Measurements from ENCODE around the gene STAT5B. TPM values are rescaled to one million over a fixed set of nuclear protein-coding genes. Genes with fewer than 3 reads are reported as not detected.

The STAT5B gene
- total RNA-seq, 1 experiment from 2014 or later = 36.4 TPM

DNA sequence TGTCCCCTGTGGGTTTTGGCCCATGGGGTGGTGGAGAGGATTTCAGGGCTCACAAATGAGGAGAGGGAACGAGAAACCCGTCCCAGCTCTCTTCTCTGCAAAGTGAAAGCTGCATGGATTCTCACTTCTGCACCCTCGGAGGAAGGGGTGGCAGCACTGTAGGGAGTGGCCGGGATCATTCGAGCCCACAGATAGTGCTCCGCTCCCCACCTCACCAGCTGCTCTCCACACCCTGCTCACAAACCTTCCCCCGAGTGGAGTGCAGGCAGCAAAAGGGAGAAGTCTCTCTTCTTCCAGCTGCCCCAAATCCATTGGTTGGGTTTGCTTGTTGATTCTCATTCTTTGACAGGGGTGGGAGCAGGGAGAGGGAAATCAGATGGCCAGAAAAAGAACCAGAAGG, 32.3 kb upstream of the STAT5B start:
- POLR2A ChIA-PET = no interaction called here
- Mint-ChIP-seq H3K4me3 (no peak overlapping the region), H3K27ac (no peak overlapping the region), H3K9me3 (no peaks in the 10 kb centered on the region), H3K4me1 (peaks cover 29% of the 10 kb centered on the region), H3K36me3 (no peaks in the 10 kb centered on the region), H3K27me3 (ENCODE audit: low read depth) (no peaks in the 10 kb centered on the region; the same call in 1 of the 2 replicates)
- no peak for DNase-seq (ENCODE audit: low spot score)
- TF ChIP-seq, protein P1, sequence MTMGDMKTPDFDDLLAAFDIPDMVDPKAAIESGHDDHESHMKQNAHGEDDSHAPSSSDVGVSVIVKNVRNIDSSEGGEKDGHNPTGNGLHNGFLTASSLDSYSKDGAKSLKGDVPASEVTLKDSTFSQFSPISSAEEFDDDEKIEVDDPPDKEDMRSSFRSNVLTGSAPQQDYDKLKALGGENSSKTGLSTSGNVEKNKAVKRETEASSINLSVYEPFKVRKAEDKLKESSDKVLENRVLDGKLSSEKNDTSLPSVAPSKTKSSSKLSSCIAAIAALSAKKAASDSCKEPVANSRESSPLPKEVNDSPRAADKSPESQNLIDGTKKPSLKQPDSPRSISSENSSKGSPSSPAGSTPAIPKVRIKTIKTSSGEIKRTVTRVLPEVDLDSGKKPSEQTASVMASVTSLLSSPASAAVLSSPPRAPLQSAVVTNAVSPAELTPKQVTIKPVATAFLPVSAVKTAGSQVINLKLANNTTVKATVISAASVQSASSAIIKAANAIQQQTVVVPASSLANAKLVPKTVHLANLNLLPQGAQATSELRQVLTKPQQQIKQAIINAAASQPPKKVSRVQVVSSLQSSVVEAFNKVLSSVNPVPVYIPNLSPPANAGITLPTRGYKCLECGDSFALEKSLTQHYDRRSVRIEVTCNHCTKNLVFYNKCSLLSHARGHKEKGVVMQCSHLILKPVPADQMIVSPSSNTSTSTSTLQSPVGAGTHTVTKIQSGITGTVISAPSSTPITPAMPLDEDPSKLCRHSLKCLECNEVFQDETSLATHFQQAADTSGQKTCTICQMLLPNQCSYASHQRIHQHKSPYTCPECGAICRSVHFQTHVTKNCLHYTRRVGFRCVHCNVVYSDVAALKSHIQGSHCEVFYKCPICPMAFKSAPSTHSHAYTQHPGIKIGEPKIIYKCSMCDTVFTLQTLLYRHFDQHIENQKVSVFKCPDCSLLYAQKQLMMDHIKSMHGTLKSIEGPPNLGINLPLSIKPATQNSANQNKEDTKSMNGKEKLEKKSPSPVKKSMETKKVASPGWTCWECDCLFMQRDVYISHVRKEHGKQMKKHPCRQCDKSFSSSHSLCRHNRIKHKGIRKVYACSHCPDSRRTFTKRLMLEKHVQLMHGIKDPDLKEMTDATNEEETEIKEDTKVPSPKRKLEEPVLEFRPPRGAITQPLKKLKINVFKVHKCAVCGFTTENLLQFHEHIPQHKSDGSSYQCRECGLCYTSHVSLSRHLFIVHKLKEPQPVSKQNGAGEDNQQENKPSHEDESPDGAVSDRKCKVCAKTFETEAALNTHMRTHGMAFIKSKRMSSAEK (CRISPR knock-in tag; IDR thresholded peaks at IDR 0.05; ENCODE audit: borderline replicate concordance) = no peak
- TF ChIP-seq, protein P2, sequence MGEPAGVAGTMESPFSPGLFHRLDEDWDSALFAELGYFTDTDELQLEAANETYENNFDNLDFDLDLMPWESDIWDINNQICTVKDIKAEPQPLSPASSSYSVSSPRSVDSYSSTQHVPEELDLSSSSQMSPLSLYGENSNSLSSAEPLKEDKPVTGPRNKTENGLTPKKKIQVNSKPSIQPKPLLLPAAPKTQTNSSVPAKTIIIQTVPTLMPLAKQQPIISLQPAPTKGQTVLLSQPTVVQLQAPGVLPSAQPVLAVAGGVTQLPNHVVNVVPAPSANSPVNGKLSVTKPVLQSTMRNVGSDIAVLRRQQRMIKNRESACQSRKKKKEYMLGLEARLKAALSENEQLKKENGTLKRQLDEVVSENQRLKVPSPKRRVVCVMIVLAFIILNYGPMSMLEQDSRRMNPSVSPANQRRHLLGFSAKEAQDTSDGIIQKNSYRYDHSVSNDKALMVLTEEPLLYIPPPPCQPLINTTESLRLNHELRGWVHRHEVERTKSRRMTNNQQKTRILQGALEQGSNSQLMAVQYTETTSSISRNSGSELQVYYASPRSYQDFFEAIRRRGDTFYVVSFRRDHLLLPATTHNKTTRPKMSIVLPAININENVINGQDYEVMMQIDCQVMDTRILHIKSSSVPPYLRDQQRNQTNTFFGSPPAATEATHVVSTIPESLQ (CRISPR knock-in tag; IDR thresholded peaks at IDR 0.05) = no peak
- TF ChIP-seq, protein P3, sequence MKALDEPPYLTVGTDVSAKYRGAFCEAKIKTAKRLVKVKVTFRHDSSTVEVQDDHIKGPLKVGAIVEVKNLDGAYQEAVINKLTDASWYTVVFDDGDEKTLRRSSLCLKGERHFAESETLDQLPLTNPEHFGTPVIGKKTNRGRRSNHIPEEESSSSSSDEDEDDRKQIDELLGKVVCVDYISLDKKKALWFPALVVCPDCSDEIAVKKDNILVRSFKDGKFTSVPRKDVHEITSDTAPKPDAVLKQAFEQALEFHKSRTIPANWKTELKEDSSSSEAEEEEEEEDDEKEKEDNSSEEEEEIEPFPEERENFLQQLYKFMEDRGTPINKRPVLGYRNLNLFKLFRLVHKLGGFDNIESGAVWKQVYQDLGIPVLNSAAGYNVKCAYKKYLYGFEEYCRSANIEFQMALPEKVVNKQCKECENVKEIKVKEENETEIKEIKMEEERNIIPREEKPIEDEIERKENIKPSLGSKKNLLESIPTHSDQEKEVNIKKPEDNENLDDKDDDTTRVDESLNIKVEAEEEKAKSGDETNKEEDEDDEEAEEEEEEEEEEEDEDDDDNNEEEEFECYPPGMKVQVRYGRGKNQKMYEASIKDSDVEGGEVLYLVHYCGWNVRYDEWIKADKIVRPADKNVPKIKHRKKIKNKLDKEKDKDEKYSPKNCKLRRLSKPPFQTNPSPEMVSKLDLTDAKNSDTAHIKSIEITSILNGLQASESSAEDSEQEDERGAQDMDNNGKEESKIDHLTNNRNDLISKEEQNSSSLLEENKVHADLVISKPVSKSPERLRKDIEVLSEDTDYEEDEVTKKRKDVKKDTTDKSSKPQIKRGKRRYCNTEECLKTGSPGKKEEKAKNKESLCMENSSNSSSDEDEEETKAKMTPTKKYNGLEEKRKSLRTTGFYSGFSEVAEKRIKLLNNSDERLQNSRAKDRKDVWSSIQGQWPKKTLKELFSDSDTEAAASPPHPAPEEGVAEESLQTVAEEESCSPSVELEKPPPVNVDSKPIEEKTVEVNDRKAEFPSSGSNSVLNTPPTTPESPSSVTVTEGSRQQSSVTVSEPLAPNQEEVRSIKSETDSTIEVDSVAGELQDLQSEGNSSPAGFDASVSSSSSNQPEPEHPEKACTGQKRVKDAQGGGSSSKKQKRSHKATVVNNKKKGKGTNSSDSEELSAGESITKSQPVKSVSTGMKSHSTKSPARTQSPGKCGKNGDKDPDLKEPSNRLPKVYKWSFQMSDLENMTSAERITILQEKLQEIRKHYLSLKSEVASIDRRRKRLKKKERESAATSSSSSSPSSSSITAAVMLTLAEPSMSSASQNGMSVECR (CRISPR knock-in tag; IDR thresholded peaks at IDR 0.05; ENCODE audit: borderline replicate concordance) = no peak
- TF ChIP-seq ETV6 (CRISPR knock-in tag; IDR thresholded peaks at IDR 0.05) (no peak), EMX1 (CRISPR knock-in tag; IDR thresholded peaks at IDR 0.05) (no peak), CBFB (CRISPR knock-in tag; IDR thresholded peaks at IDR 0.05; ENCODE audit: low read depth) (no peak), MXD4 (CRISPR knock-in tag; IDR thresholded peaks at IDR 0.05; ENCODE audit: borderline replicate concordance) (no peak), RORB (CRISPR knock-in tag; IDR thresholded peaks at IDR 0.05) (no peak), NFYB (CRISPR knock-in tag; conservative IDR thresholded peaks at IDR 0.05; ENCODE audit: low read depth) (no peak), SOX15 (CRISPR knock-in tag; IDR thresholded peaks at IDR 0.05) (no peak), ESRRA (CRISPR knock-in tag; IDR thresholded peaks at IDR 0.05; ENCODE audit: borderline replicate concordance) (no peak), ZNF396 (CRISPR knock-in tag; IDR thresholded peaks at IDR 0.05; ENCODE audit: borderline replicate concordance) (no peak)
- TF ChIP-seq, protein P4, sequence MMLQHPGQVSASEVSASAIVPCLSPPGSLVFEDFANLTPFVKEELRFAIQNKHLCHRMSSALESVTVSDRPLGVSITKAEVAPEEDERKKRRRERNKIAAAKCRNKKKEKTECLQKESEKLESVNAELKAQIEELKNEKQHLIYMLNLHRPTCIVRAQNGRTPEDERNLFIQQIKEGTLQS (CRISPR knock-in tag; conservative IDR thresholded peaks at IDR 0.05) = no peak
- TF ChIP-seq, protein P5, sequence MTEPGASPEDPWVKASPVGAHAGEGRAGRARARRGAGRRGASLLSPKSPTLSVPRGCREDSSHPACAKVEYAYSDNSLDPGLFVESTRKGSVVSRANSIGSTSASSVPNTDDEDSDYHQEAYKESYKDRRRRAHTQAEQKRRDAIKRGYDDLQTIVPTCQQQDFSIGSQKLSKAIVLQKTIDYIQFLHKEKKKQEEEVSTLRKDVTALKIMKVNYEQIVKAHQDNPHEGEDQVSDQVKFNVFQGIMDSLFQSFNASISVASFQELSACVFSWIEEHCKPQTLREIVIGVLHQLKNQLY (CRISPR knock-in tag; IDR thresholded peaks at IDR 0.05) = no peak
- TF ChIP-seq, protein P6, sequence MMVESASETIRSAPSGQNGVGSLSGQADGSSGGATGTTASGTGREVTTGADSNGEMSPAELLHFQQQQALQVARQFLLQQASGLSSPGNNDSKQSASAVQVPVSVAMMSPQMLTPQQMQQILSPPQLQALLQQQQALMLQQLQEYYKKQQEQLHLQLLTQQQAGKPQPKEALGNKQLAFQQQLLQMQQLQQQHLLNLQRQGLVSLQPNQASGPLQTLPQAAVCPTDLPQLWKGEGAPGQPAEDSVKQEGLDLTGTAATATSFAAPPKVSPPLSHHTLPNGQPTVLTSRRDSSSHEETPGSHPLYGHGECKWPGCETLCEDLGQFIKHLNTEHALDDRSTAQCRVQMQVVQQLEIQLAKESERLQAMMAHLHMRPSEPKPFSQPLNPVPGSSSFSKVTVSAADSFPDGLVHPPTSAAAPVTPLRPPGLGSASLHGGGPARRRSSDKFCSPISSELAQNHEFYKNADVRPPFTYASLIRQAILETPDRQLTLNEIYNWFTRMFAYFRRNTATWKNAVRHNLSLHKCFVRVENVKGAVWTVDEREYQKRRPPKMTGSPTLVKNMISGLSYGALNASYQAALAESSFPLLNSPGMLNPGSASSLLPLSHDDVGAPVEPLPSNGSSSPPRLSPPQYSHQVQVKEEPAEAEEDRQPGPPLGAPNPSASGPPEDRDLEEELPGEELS (CRISPR knock-in tag; IDR thresholded peaks at IDR 0.05) = no peak
- TF ChIP-seq, protein P7, sequence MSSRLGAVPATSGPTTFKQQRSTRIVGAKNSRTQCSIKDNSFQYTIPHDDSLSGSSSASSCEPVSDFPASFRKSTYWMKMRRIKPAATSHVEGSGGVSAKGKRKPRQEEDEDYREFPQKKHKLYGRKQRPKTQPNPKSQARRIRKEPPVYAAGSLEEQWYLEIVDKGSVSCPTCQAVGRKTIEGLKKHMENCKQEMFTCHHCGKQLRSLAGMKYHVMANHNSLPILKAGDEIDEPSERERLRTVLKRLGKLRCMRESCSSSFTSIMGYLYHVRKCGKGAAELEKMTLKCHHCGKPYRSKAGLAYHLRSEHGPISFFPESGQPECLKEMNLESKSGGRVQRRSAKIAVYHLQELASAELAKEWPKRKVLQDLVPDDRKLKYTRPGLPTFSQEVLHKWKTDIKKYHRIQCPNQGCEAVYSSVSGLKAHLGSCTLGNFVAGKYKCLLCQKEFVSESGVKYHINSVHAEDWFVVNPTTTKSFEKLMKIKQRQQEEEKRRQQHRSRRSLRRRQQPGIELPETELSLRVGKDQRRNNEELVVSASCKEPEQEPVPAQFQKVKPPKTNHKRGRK (CRISPR knock-in tag; IDR thresholded peaks at IDR 0.05; ENCODE audit: borderline replicate concordance) = no peak
- TF ChIP-seq, protein P8, sequence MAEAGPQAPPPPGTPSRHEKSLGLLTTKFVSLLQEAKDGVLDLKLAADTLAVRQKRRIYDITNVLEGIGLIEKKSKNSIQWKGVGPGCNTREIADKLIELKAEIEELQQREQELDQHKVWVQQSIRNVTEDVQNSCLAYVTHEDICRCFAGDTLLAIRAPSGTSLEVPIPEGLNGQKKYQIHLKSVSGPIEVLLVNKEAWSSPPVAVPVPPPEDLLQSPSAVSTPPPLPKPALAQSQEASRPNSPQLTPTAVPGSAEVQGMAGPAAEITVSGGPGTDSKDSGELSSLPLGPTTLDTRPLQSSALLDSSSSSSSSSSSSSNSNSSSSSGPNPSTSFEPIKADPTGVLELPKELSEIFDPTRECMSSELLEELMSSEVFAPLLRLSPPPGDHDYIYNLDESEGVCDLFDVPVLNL (CRISPR knock-in tag; IDR thresholded peaks at IDR 0.05; ENCODE audit: borderline replicate concordance, low read depth) = no peak
- TF ChIP-seq, protein P9, sequence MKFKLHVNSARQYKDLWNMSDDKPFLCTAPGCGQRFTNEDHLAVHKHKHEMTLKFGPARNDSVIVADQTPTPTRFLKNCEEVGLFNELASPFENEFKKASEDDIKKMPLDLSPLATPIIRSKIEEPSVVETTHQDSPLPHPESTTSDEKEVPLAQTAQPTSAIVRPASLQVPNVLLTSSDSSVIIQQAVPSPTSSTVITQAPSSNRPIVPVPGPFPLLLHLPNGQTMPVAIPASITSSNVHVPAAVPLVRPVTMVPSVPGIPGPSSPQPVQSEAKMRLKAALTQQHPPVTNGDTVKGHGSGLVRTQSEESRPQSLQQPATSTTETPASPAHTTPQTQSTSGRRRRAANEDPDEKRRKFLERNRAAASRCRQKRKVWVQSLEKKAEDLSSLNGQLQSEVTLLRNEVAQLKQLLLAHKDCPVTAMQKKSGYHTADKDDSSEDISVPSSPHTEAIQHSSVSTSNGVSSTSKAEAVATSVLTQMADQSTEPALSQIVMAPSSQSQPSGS (CRISPR knock-in tag; IDR thresholded peaks at IDR 0.05; ENCODE audit: borderline replicate concordance, low read depth) = no peak
- no peak for ATAC-seq
- CTCF ChIA-PET = interaction anchor here (1.5 to 12.3 kb wide), 3 partner anchors 86 to 209 kb away, joined by 7 to 196 read pairs (median 69); no protein-coding TSS in a partner anchor
